Endometrial microvascular endothelial cells (primary cell): Measurements from ENCODE around the gene LY6G6C. TPM values are rescaled to one million over a fixed set of nuclear protein-coding genes. Genes with fewer than 3 reads are reported as not detected.
"Not testable (repeated sequence)": the region's sequence is repeated elsewhere in the genome, so short reads cannot be mapped to it uniquely, and the experiment has no call there.

Experiments
- in situ Hi-C: cut with HindIII; loops from 2 replicates; pipeline ENCODE4 v1.10.0; 2017; ENCODE audit warnings: low sequenced_read_pairs, low pct_unique_long_range_greater_than_20kb; ENCODE audit errors: inconsistent ontology term
- total RNA-seq: library from RNA; depleted of rRNA; stranded (reverse); fragments of >200 nt; gene quantifications from one replicate; pipeline ENCODE4 v1.2.3, GENCODE V29; 2015; ENCODE audit errors: inconsistent ontology term

LY6G6C gene
- total RNA-seq, 1 donor from 2014 or later: not detected

- in situ Hi-C loops: no loop called here
Observed at GRCh38 chr6:31713465-31713864, 8.1 kb downstream of the LY6G6C start.

- in situ Hi-C loops: no loop called here
Observed at GRCh38 chr6:31712296-31712695, 9.2 kb downstream of the LY6G6C start.

- in situ Hi-C loops: no loop called here
Observed at GRCh38 chr6:31711233-31711632, 10.3 kb downstream of the LY6G6C start.

- in situ Hi-C loops: no loop called here
Observed at GRCh38 chr6:31710523-31711219, 10.9 kb downstream of the LY6G6C start.

- in situ Hi-C loops: not testable (repeated sequence)
Observed at GRCh38 chr6:31709157-31709556, 12.4 kb downstream of the LY6G6C start.

GRCh38 chr6:31708224-31708623 is 13.3 kb downstream of the LY6G6C start:
- in situ Hi-C loops: no loop called here

GRCh38 chr6:31707701-31708100 is 13.8 kb downstream of the LY6G6C start:
- in situ Hi-C loops: no loop called here

GRCh38 chr6:31706599-31706998 is 14.9 kb downstream of the LY6G6C start, which contains the start of gene LY6G6F:
Gene LY6G6F (plus strand): TSS chr6:31706866. CDS start chr6:31706907, 41 bp downstream.
- in situ Hi-C loops: no loop called here

- in situ Hi-C loops: no loop called here
Observed at GRCh38 chr6:31705931-31706330, 15.6 kb downstream of the LY6G6C start.

GRCh38 chr6:31702819-31703716 is 18.5 kb downstream of the LY6G6C start, which contains the start of gene ABHD16A:
Gene ABHD16A (minus strand): TSS chr6:31703324. CDS start chr6:31703281, 43 bp downstream.
- in situ Hi-C loops: no loop called here

GRCh38 chr6:31702405-31702818 is 19.1 kb downstream of the LY6G6C start:
- in situ Hi-C loops: no loop called here

- in situ Hi-C loops: no loop called here
Observed at GRCh38 chr6:31701666-31702404, 19.7 kb downstream of the LY6G6C start.

GRCh38 chr6:31700740-31701401 is 20.7 kb downstream of the LY6G6C start:
- in situ Hi-C loops: no loop called here

- in situ Hi-C loops: no loop called here
Observed at GRCh38 chr6:31697555-31697954, 24.0 kb downstream of the LY6G6C start.

- in situ Hi-C loops: no loop called here
Observed at GRCh38 chr6:31693535-31693934, 28.0 kb downstream of the LY6G6C start.

- in situ Hi-C loops: no loop called here
Observed at GRCh38 chr6:31692886-31693285, 28.7 kb downstream of the LY6G6C start.

GRCh38 chr6:31692353-31692752 is 29.2 kb downstream of the LY6G6C start:
- in situ Hi-C loops: no loop called here

GRCh38 chr6:31691564-31692108 is 29.9 kb downstream of the LY6G6C start:
- in situ Hi-C loops: no loop called here
